ENCODE data around the gene MPI. TPM values are rescaled to one million over a fixed set of nuclear protein-coding genes. Genes with fewer than 3 reads are reported as not detected.

The MPI gene
- total and polyA plus RNA-seq, 9 donors: 28.8 to 55.6 (median 44.7) TPM

DNA sequence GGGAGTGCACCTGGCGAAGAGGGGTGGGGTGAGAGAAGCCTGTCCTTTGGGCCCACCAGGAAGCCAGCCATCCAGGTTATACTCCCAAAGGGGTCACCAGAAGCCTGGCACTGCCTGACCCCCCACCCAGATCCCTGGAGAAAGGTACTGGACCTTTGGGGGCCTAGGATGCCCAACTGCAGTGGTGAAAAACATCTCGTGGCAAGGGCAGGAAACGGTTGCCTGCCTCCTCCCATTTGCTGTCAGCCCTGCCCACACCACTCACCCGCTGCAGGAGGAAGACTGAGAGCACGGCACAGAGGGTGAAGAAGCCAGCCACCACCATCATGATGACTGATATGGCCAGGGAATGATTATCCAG is 44.7 kb upstream of the MPI start:
- 61 to 82% (median 78%) methylated on average over 5 of the region's 5 CpGs for WGBS, 3 donors
- Histone ChIP-seq H3K4me3 (no peak overlapping the region), H3K27me3 (no peaks in the 10 kb centered on the region), H3K36me3 (no peaks in the 10 kb centered on the region), H3K9me3 (no peaks in the 10 kb centered on the region), H3K4me1 (ENCODE audit: insufficient read depth) (peaks cover 4% of the 10 kb centered on the region), H3K27ac (peak overlapping the region in 1 of 2 donors; percentile 90)
- TF ChIP-seq POLR2A (IDR thresholded peaks at IDR 0.05) (no peak), EP300 (IDR thresholded peaks at IDR 0.05) (no peak), CTCF (IDR thresholded peaks at IDR 0.05) (no peak)
- no peak for DNase-seq
- intact Hi-C loops (cut with DNase I): loop anchor here in 1 of 4 donors (10.0 kb wide), 1 partner anchor 60 kb away; the partner anchor contains the start of gene FAM219B

- no peaks in the 10 kb centered on the region for H3K27me3 ChIP-seq
- DNase-seq: no peak
- H3K9me3 ChIP-seq: no peaks in the 10 kb centered on the region
- no peak overlapping the region for H3K27ac ChIP-seq
- no peaks in the 10 kb centered on the region for H3K36me3 ChIP-seq
- intact Hi-C loops (cut with DNase I): loop anchor here in 1 of 4 donors (10.0 kb wide), 1 partner anchor 59 kb away; the partner anchor contains the start of gene FAM219B
- TF ChIP-seq POLR2A (IDR thresholded peaks at IDR 0.05): no peak
- TF ChIP-seq EP300 (IDR thresholded peaks at IDR 0.05): no peak
- TF ChIP-seq CTCF (IDR thresholded peaks at IDR 0.05): no peak
- 81 to 88% (median 82%) methylated on average over 4 of the region's 4 CpGs for whole genome bisulfite sequencing, 3 donors
- no peak overlapping the region for H3K4me3 ChIP-seq
- peaks cover 4% of the 10 kb centered on the region for H3K4me1 ChIP-seq (ENCODE audit: insufficient read depth)
Observed at GRCh38 chr15:74845581-74845980, 44.3 kb upstream of the MPI start.

- 70 to 87% (median 81%) methylated on average over 3 of the region's 3 CpGs for WGBS, 3 donors
- Histone ChIP-seq H3K27ac (no peak overlapping the region), H3K36me3 (no peaks in the 10 kb centered on the region), H3K4me3 (no peak overlapping the region), H3K4me1 (ENCODE audit: insufficient read depth) (no peaks in the 10 kb centered on the region), H3K27me3 (no peaks in the 10 kb centered on the region), H3K9me3 (no peaks in the 10 kb centered on the region)
- TF ChIP-seq EP300 (IDR thresholded peaks at IDR 0.05) (no peak), POLR2A (IDR thresholded peaks at IDR 0.05) (no peak), CTCF (IDR thresholded peaks at IDR 0.05) (no peak)
- DNase-seq: no peak
- intact Hi-C loops (cut with DNase I): loop anchor here in 2 of 4 donors (2.0 to 10.0 kb wide), 2 partner anchors 53 to 57 kb away; partner anchors contain the start of gene FAM219B (in 1 of the 2)
Observed at GRCh38 chr15:74847432-74847831, 42.4 kb upstream of the MPI start.

DNA sequence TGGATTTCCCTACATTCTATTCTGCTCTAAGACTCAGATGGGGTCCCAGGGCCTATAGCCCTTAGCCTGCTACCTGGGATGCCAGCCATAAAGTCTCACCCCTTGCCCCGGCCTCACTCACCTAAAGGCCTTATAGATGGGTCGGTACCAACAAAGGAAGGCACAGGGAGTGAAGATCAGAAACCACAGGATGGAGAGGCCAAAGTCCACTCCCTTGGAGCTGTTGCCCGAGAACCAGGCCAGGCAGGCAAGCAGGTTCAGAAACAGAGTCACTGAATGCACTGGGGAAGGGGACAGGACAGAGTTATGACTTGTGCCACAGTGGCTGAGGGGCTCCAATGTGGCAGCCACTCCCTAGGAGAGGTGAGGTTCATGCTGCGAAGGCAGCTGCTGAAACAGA is 39.4 kb upstream of the MPI start:
- WGBS, 3 donors: 88 to 97% (median 97%) methylated on average over 4 of the region's 4 CpGs
- TF ChIP-seq CTCF (IDR thresholded peaks at IDR 0.05): no peak
- no peak for TF ChIP-seq EP300 (IDR thresholded peaks at IDR 0.05)
- TF ChIP-seq POLR2A (IDR thresholded peaks at IDR 0.05): no peak
- DNase-seq: no peak
- no peaks in the 10 kb centered on the region for H3K36me3 ChIP-seq
- H3K4me3 ChIP-seq: no peak overlapping the region
- no peaks in the 10 kb centered on the region for H3K27me3 ChIP-seq
- H3K4me1 ChIP-seq (ENCODE audit: insufficient read depth): no peaks in the 10 kb centered on the region
- no peak overlapping the region for H3K27ac ChIP-seq
- H3K9me3 ChIP-seq: no peaks in the 10 kb centered on the region
- intact Hi-C loops (cut with DNase I): no loop called here
